Activated T-cell treated with anti-CD3 and anti-CD28 coated beads, Interleukin-2, amount 50 U/mL, for 4 hours (primary cell): ENCODE results near the gene MAN2C1. TPM values are rescaled to one million over a fixed set of nuclear protein-coding genes. Genes with fewer than 3 reads are reported as not detected.
"Not testable (repeated sequence)": the region's sequence is repeated elsewhere in the genome, so short reads cannot be mapped to it uniquely, and the experiment has no call there.

Experiments used
- ATAC-seq, 2 donors: fragments of 200-7000 bp; cut with Tn5 transposase; one replicate each; pipeline ENCODE4 v1.10.0; 2021
- DNase-seq: peaks from one replicate; pipeline ENCODE4 v3.0.0-alpha.2; 2020
- H3K27me3 Mint-ChIP-seq: one replicate; pipeline ENCODE4 v1.8.0; 2021; ENCODE audit warnings: low read depth, mixed read lengths
- H3K36me3 Mint-ChIP-seq: one replicate; pipeline ENCODE4 v1.8.0; 2022; ENCODE audit warnings: mixed read lengths; ENCODE audit not compliant: insufficient read depth
- H3K4me1 Mint-ChIP-seq: one replicate; pipeline ENCODE4 v1.8.0; 2021; ENCODE audit warnings: low read depth, mixed read lengths
- H3K4me3 Mint-ChIP-seq: one replicate; pipeline ENCODE4 v1.8.0; 2021; ENCODE audit warnings: mild to moderate bottlenecking, moderate library complexity, mixed read lengths
- H3K9me3 Mint-ChIP-seq: one replicate; pipeline ENCODE4 v1.8.0; 2021; ENCODE audit warnings: mixed read lengths
- total RNA-seq, 3 donors: library from RNA; stranded (reverse); gene quantifications; one replicate each; pipeline ENCODE4 v1.2.1, GENCODE V29; 2021

MAN2C1 gene
- total RNA-seq, 3 donors from 2014 or later = 185 to 247 (median 216) TPM

DNA sequence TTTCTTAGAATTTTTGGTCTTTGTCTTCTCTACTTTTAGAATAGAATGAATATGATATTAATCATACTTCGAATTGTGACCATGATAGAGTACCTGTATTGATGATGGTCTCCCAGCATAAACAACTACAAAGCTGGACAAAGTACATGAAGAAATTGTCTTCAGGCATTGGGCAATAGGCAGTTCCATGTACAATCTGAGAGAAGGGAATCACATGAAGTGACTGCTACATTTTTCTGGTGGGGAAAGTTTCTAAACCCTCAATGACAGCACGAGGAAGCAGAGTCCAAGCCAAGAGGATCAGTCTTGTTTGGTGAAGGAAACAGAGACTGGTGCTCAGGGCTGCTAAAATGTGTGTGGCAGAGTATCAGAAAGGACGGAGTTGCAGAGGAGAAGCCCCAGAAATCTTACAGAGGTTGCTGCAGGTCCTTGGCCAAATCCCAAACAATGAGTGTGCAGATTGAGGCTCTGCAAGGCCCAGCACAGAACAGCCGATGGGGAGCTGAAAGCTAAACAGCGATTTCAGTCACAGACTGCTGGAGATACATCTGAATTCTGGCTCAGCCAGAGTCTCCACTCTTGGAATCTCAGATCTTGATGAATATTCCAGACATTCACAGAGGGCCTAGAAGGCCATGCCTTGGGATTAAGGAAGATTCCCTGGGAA is 49.0 kb downstream of the MAN2C1 start:
- not testable (repeated sequence) for H3K4me3 Mint-ChIP-seq, H3K9me3 Mint-ChIP-seq, H3K27me3 Mint-ChIP-seq, ATAC-seq, DNase-seq, H3K4me1 Mint-ChIP-seq, H3K36me3 Mint-ChIP-seq

DNA sequence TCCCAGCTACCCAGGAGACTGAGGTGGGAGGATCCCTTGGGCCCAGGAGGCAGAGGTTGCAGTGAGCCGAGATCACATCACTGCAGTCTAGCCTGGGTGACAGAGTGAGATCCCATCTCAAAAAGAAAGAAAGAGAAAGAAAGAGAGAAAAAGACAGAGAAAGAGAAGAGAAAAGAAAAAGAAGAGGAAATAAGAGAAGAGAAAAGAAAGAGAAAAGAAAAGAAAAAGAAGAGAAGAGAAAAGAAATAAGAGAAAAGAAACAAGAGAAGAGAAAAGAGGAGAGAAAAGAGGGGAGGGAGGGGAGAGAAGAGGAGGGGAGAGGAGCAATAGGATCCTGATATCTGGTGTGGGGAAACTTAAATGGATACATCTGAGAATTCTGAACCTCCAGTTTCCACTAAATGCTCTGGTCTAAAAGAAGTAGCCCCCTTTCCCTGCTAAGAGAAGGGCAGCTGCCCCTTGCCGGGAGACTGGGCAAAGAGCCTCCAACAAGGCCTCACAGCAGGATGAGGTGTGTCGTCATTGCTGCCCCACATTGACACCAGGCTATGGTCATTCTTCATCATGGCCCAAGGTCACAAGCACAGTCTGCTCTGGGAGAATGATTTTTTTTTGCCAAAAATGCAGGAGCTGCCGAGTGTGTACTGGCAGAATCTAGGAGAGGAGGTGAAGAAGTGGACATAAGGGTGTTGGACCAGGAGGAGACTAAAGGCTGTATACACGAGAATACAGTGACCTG is 53.7 kb downstream of the MAN2C1 start:
- Mint-ChIP-seq H3K36me3 (no peaks in the 10 kb centered on the region), H3K9me3 (no peaks in the 10 kb centered on the region), H3K4me3 (no peak overlapping the region), H3K27me3 (no peaks in the 10 kb centered on the region), H3K4me1 (no peaks in the 10 kb centered on the region)
- ATAC-seq (no peak), DNase-seq (no peak)

GRCh38 chr15:75313116-75313845 is 55.1 kb downstream of the MAN2C1 start:
- Mint-ChIP-seq H3K27me3 (peaks cover 5% of the 10 kb centered on the region), H3K36me3 (no peaks in the 10 kb centered on the region), H3K4me3 (no peak overlapping the region), H3K4me1 (no peaks in the 10 kb centered on the region), H3K9me3 (no peaks in the 10 kb centered on the region)
- no peak for DNase-seq
- ATAC-seq = no peak

DNA sequence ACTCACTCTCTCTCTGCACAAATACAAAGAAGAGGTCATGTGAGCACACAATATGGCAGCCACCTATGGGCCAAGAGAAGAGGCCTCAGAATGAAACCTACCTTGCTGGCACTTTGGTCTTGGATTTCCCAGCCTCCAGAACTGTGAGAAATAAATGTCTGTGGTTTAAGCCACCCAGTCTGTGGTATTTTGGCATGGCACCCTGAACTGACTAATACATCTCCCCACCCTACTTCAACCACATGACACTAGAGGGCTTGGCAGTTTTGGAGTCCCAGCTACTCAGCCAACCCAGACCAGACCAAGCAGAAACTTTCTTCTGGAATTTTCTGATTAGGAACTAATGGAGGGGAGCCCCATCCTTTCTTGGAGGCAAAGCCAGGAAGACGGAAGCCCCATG is 55.9 kb downstream of the MAN2C1 start:
- not testable (repeated sequence) for DNase-seq, H3K9me3 Mint-ChIP-seq, H3K36me3 Mint-ChIP-seq, ATAC-seq, H3K4me3 Mint-ChIP-seq, H3K4me1 Mint-ChIP-seq
- H3K27me3 Mint-ChIP-seq = peaks cover 11% of the 10 kb centered on the region

- no peaks in the 10 kb centered on the region for H3K9me3 Mint-ChIP-seq
- no peak overlapping the region for H3K4me3 Mint-ChIP-seq
Measured at GRCh38 chr15:75309711-75310110, 58.7 kb downstream of the MAN2C1 start.

GRCh38 chr15:75307778-75308390 is 60.5 kb downstream of the MAN2C1 start:
- H3K27me3 Mint-ChIP-seq = peaks cover 35% of the 10 kb centered on the region
- ATAC-seq = peak; percentile 50 to 60
- no peaks in the 10 kb centered on the region for H3K9me3 Mint-ChIP-seq
- no peak overlapping the region for H3K4me3 Mint-ChIP-seq
- no peaks in the 10 kb centered on the region for H3K4me1 Mint-ChIP-seq
- no peaks in the 10 kb centered on the region for H3K36me3 Mint-ChIP-seq
- DNase-seq = no peak

More at GRCh38 chr15:75309711-75310110, 58.7 kb downstream of the MAN2C1 start:
- peaks cover 25% of the 10 kb centered on the region for H3K27me3 Mint-ChIP-seq
- no peaks in the 10 kb centered on the region for H3K36me3 Mint-ChIP-seq
- ATAC-seq = no peak
- DNase-seq = no peak
- H3K4me1 Mint-ChIP-seq = no peaks in the 10 kb centered on the region

- no peaks in the 10 kb centered on the region for H3K4me1 Mint-ChIP-seq
- H3K4me3 Mint-ChIP-seq = no peak overlapping the region
Measured at GRCh38 chr15:75306188-75306587, 62.2 kb downstream of the MAN2C1 start.

More at GRCh38 chr15:75306188-75306587, 62.2 kb downstream of the MAN2C1 start:
- H3K9me3 Mint-ChIP-seq = no peaks in the 10 kb centered on the region
- H3K27me3 Mint-ChIP-seq = peaks cover 35% of the 10 kb centered on the region
- DNase-seq (no peak), ATAC-seq (no peak)
- no peaks in the 10 kb centered on the region for H3K36me3 Mint-ChIP-seq

Other genes with a start within 250 kb of the MAN2C1 start
- 10 to 100 TPM; 49.9 to 68.7 (median 62.0) TPM for gene C15orf39, start 166.7 kb downstream of the MAN2C1 start, total RNA-seq
- not detected for gene GOLGA6C, start 110.3 kb downstream of the MAN2C1 start, total RNA-seq
- gene GOLGA6D, start 85.8 kb downstream of the MAN2C1 start, total RNA-seq = not detected
- 10 to 100 TPM; 78.3 to 84.4 (median 79.9) TPM for gene COMMD4, start 32.5 kb downstream of the MAN2C1 start, total RNA-seq
- 1 to 10 TPM in 2 of 3 donors, under 1 TPM in 1; 0.79 to 2.1 (median 2.1) TPM for gene NEIL1, start 21.6 kb downstream of the MAN2C1 start, total RNA-seq
- gene SIN3A, start 83.1 kb upstream of the MAN2C1 start, total RNA-seq = 10 to 100 TPM; 77.8 to 79.2 (median 78.8) TPM
- gene PTPN9, start 210.7 kb upstream of the MAN2C1 start, total RNA-seq = 10 to 100 TPM; 11.2 to 14.9 (median 14.4) TPM